ENCODE results near the gene TCF12.

DNA sequence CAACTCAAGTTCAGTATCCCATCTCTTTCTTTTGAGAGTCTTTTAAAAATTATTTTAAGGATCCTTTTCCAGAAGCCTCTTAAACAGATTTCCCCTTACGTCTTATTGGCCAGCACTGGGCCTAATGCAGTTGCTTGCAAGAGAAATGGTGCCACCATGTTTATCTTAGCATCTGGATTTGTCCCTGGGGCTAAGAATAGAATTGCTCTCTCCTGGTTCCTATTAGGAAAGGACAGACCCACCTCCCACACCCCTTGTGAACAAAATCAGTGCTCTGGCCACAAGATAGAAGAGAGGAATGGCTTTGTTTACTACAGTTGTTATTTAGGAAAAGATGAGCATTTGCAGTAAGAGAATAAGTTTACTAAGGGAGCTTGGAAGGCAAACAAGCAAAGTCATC, 329.6 kb downstream of the TCF12 start:
- TF ChIP-seq, protein P1, sequence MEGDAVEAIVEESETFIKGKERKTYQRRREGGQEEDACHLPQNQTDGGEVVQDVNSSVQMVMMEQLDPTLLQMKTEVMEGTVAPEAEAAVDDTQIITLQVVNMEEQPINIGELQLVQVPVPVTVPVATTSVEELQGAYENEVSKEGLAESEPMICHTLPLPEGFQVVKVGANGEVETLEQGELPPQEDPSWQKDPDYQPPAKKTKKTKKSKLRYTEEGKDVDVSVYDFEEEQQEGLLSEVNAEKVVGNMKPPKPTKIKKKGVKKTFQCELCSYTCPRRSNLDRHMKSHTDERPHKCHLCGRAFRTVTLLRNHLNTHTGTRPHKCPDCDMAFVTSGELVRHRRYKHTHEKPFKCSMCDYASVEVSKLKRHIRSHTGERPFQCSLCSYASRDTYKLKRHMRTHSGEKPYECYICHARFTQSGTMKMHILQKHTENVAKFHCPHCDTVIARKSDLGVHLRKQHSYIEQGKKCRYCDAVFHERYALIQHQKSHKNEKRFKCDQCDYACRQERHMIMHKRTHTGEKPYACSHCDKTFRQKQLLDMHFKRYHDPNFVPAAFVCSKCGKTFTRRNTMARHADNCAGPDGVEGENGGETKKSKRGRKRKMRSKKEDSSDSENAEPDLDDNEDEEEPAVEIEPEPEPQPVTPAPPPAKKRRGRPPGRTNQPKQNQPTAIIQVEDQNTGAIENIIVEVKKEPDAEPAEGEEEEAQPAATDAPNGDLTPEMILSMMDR (IDR thresholded peaks at IDR 0.05), result no peak
- TF ChIP-seq, protein P2, sequence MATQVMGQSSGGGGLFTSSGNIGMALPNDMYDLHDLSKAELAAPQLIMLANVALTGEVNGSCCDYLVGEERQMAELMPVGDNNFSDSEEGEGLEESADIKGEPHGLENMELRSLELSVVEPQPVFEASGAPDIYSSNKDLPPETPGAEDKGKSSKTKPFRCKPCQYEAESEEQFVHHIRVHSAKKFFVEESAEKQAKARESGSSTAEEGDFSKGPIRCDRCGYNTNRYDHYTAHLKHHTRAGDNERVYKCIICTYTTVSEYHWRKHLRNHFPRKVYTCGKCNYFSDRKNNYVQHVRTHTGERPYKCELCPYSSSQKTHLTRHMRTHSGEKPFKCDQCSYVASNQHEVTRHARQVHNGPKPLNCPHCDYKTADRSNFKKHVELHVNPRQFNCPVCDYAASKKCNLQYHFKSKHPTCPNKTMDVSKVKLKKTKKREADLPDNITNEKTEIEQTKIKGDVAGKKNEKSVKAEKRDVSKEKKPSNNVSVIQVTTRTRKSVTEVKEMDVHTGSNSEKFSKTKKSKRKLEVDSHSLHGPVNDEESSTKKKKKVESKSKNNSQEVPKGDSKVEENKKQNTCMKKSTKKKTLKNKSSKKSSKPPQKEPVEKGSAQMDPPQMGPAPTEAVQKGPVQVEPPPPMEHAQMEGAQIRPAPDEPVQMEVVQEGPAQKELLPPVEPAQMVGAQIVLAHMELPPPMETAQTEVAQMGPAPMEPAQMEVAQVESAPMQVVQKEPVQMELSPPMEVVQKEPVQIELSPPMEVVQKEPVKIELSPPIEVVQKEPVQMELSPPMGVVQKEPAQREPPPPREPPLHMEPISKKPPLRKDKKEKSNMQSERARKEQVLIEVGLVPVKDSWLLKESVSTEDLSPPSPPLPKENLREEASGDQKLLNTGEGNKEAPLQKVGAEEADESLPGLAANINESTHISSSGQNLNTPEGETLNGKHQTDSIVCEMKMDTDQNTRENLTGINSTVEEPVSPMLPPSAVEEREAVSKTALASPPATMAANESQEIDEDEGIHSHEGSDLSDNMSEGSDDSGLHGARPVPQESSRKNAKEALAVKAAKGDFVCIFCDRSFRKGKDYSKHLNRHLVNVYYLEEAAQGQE (IDR thresholded peaks at IDR 0.05; ENCODE audit: insufficient read depth in 1 of 2, low read depth in 2 of 2, low read length in 1 of 2), result no peak
